ENCODE results near the gene STX3.

The STX3 gene

DNA sequence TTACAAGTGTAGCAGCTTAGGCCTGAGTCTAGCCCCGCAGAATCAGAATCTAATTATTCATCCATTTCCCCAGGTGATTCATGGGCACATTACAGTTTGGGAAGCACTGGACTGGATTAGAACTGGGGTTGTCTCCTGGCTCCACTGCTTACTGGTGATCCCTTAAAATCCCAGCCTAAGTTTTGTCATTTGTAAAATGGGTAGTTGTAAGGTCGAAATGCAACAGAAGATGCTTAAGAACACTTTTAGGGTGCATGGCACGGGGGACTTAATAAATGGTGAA is 1.3 kb downstream of the STX3 start:
- TF ChIP-seq, protein P1, sequence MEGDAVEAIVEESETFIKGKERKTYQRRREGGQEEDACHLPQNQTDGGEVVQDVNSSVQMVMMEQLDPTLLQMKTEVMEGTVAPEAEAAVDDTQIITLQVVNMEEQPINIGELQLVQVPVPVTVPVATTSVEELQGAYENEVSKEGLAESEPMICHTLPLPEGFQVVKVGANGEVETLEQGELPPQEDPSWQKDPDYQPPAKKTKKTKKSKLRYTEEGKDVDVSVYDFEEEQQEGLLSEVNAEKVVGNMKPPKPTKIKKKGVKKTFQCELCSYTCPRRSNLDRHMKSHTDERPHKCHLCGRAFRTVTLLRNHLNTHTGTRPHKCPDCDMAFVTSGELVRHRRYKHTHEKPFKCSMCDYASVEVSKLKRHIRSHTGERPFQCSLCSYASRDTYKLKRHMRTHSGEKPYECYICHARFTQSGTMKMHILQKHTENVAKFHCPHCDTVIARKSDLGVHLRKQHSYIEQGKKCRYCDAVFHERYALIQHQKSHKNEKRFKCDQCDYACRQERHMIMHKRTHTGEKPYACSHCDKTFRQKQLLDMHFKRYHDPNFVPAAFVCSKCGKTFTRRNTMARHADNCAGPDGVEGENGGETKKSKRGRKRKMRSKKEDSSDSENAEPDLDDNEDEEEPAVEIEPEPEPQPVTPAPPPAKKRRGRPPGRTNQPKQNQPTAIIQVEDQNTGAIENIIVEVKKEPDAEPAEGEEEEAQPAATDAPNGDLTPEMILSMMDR (IDR thresholded peaks at IDR 0.05; ENCODE audit: extremely low read depth, insufficient read depth, missing control alignments): no peak
- in situ Hi-C loops (cut with MboI; ENCODE audit: low pct_unique_long_range_greater_than_20kb, low sequenced_read_pairs, unreplicated experiment): loop anchor here (10.0 kb wide), 1 partner anchor 48 kb away; no protein-coding TSS in a partner anchor
- DNase-seq (ENCODE audit: low spot score): no peak

DNA sequence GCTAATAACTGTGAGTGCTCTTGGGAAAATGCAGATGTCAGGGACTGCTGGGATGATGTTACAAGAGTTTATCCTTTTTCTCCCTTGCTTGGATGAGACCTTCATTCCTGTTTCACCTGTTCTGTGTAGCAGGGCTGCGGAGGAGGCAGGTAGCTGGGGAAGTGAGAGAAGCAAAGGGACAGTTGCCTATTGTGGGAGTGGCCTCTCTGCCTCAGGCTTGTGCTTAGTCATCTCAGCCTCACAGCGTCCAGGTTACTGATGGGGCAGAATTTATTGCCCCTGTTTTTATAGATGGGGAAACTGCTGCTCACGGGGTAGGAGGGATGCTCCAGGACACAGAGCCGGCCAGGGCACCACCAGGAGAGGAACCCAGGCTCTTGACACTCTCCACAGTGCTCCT is 1.7 kb downstream of the STX3 start:
- in situ Hi-C loops (cut with MboI; ENCODE audit: low pct_unique_long_range_greater_than_20kb, low sequenced_read_pairs, unreplicated experiment): loop anchor here (10.0 kb wide), 1 partner anchor 48 kb away; no protein-coding TSS in a partner anchor
- DNase-seq (ENCODE audit: low spot score): no peak
- TF ChIP-seq, protein P1 (IDR thresholded peaks at IDR 0.05; ENCODE audit: extremely low read depth, insufficient read depth, missing control alignments): no peak

- DNase-seq (ENCODE audit: low spot score): no peak
- TF ChIP-seq, protein P1 (IDR thresholded peaks at IDR 0.05; ENCODE audit: extremely low read depth, insufficient read depth, missing control alignments): no peak
- in situ Hi-C loops (cut with MboI; ENCODE audit: low pct_unique_long_range_greater_than_20kb, low sequenced_read_pairs, unreplicated experiment): loop anchor here (10.0 kb wide), 1 partner anchor 46 kb away; no protein-coding TSS in a partner anchor
These were observed 3.3 kb downstream of the STX3 start for GRCh38 chr11:59758401-59759037.

DNA sequence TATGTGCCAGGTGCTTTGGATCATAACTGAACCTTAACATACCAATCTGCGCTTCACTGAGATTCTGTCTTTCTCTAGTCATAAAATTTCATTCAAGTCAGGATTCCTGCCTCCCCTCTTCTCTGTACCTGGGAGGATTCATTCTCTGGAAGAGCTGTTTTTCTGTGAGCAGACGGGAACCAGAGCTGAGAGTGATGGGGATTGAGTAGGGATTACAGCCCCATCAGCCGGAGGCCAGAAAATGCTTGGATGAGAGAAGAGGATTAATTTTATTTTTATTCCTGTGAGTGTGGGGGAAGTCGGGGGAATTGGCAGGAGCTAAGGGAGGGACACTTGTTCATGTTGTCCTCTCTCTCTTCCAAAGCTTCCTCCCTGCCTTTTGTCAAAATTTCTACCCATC is 4.7 kb downstream of the STX3 start:
- TF ChIP-seq, protein P1 (IDR thresholded peaks at IDR 0.05; ENCODE audit: extremely low read depth, insufficient read depth, missing control alignments): no peak
- in situ Hi-C loops (cut with MboI; ENCODE audit: low pct_unique_long_range_greater_than_20kb, low sequenced_read_pairs, unreplicated experiment): loop anchor here (10.0 kb wide), 1 partner anchor 45 kb away; no protein-coding TSS in a partner anchor
- DNase-seq (ENCODE audit: low spot score): no peak

DNA sequence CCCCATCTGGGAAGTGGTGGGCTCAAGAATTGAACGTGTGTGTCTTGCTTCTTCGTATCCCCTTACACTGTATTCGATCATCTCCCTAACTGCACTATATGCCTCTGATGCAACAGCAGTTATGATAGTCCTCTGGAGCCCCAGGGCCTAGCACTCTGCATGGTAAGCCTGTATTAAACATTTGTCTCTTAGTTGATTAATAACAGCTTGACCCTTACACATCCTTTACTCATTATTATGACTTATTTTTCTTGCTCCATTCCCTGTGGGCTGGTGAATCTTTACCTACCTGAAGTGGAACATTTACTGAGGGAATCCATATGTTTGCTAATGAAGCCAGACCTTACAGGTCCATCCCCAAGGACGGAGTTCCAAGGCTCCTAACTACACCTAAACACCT is 5.6 kb downstream of the STX3 start:
- TF ChIP-seq, protein P1 (IDR thresholded peaks at IDR 0.05; ENCODE audit: extremely low read depth, insufficient read depth, missing control alignments): no peak
- in situ Hi-C loops (cut with MboI; ENCODE audit: low pct_unique_long_range_greater_than_20kb, low sequenced_read_pairs, unreplicated experiment): no loop called here
- no peak for DNase-seq (ENCODE audit: low spot score)

DNA sequence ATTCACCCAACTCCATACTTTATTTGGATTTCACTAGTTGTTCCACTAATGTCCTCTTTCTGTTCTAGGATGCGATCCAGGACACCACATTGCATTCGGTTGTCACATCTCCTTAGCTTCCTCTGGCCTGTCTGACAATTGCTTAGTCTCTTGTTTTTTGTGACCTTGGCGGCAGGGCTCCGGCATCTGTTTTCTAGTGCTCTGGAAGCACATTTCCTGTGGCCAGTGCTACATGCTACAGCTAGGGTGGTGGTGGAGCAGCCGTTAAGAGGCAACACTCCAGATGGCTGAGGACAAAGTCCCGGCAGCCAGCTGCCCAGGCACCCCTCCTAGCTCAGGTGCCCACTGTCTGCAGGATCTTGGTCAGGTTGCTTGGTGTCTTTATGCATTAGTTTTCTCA is 6.8 kb downstream of the STX3 start:
- DNase-seq (ENCODE audit: low spot score): no peak
- in situ Hi-C loops (cut with MboI; ENCODE audit: low pct_unique_long_range_greater_than_20kb, low sequenced_read_pairs, unreplicated experiment): no loop called here
- TF ChIP-seq, protein P1 (IDR thresholded peaks at IDR 0.05; ENCODE audit: extremely low read depth, insufficient read depth, missing control alignments): no peak

Measured in GM13977 (cell line).